Adrenal gland (tissue), 5 donors: ENCODE measurements around the gene NPIPA5.
"Not testable (repeated sequence)": the region's sequence is repeated elsewhere in the genome, so short reads cannot be mapped to it uniquely, and the experiment has no call there.

Source experiments
- POLR2A ChIP-seq, 2 donors: fragments of 450-650 bp; IDR thresholded peaks; one replicate each; pipeline ENCODE4 v1.6.1; 2017; ENCODE audit warnings: antibody characterized with exemption in 2 of 2, mild to moderate bottlenecking in 2 of 2, moderate library complexity in 1 of 2
- TF ChIP-seq, protein P1 (sequence below), 6 experiments: fragments of 450-650 bp in 4 of 6; fragments of 200-600 bp in 2 of 6; sonication (generic) in 1 of 6; IDR thresholded peaks; 1 replicate in 5 of 6; 2 replicates in 1 of 6; pipeline versions ENCODE4 v1.5.1 to v1.8.0; 2016 to 2021; ENCODE audit warnings: antibody characterized with exemption in 6 of 6, mild to moderate bottlenecking in 2 of 6, moderate library complexity in 1 of 6
- donor health status: DM: no; HTN: no; CAD: no.

DNA sequence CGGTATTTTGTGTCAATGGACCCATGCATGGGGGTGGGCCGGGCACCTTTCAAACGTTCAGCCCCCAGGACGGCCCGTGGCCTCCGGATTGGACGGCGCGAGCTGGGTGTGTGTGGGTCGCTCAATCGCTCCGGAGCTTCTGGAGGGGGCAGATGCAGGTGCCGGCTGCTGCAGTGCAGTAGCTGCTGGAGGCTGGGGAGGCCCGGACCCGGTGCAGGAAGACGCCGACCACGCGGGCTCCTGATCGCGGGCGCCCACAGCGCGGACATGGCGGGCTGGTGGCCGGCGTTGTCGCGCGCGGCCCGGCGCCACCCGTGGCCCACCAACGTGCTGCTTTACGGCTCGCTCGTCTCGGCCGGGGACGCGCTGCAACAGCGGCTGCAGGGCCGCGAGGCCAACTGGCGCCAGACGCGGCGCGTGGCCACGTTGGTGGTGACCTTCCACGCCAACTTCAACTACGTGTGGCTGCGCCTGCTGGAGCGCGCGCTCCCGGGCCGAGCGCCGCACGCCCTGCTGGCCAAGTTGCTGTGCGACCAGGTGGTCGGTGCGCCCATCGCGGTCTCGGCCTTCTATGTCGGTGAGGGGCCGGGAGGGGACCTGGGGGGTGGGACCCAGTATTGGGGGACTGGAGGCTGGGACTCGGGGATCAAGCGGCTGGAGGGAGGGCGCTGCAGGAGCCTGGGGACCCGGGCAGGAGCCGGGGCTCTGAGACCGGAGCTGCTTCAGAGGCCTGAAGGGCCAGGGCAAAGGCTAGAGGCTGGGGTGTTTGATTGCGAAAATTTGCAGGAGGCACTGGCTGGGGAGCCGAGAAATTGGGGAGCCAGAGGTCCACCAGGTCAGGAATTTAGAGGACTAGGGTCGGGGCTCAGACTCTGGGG is 17.8 kb upstream of the NPIPA5 start, which contains the start of gene MPV17L:
- TF ChIP-seq POLR2A (IDR thresholded peaks at IDR 0.05): peak in 1 of 2 donors; percentile 46
- TF ChIP-seq, protein P1, sequence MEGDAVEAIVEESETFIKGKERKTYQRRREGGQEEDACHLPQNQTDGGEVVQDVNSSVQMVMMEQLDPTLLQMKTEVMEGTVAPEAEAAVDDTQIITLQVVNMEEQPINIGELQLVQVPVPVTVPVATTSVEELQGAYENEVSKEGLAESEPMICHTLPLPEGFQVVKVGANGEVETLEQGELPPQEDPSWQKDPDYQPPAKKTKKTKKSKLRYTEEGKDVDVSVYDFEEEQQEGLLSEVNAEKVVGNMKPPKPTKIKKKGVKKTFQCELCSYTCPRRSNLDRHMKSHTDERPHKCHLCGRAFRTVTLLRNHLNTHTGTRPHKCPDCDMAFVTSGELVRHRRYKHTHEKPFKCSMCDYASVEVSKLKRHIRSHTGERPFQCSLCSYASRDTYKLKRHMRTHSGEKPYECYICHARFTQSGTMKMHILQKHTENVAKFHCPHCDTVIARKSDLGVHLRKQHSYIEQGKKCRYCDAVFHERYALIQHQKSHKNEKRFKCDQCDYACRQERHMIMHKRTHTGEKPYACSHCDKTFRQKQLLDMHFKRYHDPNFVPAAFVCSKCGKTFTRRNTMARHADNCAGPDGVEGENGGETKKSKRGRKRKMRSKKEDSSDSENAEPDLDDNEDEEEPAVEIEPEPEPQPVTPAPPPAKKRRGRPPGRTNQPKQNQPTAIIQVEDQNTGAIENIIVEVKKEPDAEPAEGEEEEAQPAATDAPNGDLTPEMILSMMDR (IDR thresholded peaks at IDR 0.05): not testable (repeated sequence)
